ENCODE measurements around the gene CYP2A6.

CYP2A6 gene

DNA sequence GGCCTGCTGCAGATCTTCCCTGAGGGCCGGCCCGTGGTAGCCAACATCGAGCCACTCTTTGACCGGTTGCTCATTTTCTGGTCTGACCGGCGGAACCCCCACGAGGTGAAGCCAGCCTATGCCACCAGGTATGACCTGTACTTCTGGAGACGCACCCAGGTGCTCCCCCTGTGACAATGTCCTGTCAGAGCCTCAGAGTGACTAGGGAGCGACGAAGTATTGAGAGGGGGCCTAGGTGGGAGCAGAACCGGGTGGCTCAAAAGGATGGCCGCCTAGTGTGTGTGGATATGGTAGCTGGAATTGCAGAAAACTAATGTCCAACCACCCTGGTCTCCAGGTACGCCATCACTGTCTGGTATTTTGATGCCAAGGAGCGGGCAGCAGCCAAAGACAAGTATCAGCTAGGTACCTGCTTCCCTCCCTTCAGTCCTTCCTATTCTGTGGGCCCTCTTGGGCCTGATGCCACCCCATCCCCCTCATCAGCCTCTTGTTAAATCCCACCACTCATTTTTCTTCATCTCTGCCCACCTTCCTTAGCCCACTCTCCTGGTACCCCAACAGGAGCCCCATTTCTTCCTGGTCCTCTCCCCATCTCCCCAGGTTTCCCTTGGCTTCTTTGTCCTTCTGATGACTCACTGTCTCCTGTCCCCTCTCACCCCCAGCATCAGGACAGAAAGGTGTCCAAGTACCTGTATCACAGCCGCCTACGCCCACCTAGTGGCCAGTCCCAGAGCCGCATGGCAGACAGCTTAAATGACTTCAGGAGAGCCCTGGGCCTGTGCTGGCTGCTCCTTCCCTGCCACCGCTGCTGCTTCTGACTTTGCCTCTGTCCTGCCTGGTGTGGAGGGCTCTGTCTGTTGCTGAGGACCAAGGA, 42.9 kb downstream of the CYP2A6 start:
- H3K36me3 ChIP-seq (ENCODE audit: insufficient read depth, low read length): peaks cover 50% of the 10 kb centered on the region
- no peaks in the 10 kb centered on the region for H3K9me3 ChIP-seq (ENCODE audit: low read length)
- H3K4me1 ChIP-seq (ENCODE audit: insufficient read depth, low read length): peaks cover 48% of the 10 kb centered on the region
- no peaks in the 10 kb centered on the region for H3K27me3 ChIP-seq (ENCODE audit: insufficient read depth, low read length)
- H3K4me3 ChIP-seq (ENCODE audit: low read length): no peak overlapping the region
- no peak overlapping the region for H2AFZ ChIP-seq (ENCODE audit: low read depth, low read length)

DNA sequence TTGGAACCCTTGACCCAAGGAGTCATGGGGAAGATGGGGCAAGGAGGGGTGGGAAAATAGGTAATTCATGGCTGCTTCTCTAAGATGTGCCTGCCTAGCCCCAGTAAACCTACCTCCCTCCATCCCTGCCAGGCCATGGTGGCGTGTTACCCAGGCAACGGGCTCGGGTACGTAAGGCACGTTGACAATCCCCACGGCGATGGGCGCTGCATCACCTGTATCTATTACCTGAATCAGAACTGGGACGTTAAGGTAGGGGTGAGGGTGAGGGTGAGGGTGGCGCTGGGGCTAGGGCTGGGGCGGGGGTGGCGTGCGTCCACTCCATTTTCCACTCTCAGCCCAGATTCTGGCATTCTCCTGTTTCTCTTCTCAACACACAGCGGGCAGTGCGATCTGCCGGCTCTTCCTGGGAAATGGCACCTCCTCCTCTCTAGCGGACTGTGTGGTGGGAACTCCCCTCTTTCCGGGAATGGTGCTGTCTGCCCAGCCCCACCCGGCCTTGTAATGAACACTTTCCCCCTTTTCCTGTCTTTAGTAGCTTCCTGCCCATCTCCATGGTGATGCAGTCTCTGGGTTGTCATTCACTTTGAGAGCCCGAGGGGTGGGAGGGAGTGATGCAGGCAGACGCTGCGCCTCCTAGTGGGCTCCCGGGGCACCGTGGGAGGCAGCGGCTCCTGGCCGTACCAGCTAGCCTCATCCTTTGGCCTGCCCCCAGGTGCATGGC, 43.7 kb downstream of the CYP2A6 start:
- Histone ChIP-seq H3K9me3 (ENCODE audit: low read length) (no peaks in the 10 kb centered on the region), H3K27me3 (ENCODE audit: insufficient read depth, low read length) (no peaks in the 10 kb centered on the region), H3K36me3 (ENCODE audit: insufficient read depth, low read length) (peaks cover 57% of the 10 kb centered on the region), H3K4me3 (ENCODE audit: low read length) (peak overlapping the region; percentile 7), H3K4me1 (ENCODE audit: insufficient read depth, low read length) (peaks cover 56% of the 10 kb centered on the region), H2AFZ (ENCODE audit: low read depth, low read length) (no peak overlapping the region)

DNA sequence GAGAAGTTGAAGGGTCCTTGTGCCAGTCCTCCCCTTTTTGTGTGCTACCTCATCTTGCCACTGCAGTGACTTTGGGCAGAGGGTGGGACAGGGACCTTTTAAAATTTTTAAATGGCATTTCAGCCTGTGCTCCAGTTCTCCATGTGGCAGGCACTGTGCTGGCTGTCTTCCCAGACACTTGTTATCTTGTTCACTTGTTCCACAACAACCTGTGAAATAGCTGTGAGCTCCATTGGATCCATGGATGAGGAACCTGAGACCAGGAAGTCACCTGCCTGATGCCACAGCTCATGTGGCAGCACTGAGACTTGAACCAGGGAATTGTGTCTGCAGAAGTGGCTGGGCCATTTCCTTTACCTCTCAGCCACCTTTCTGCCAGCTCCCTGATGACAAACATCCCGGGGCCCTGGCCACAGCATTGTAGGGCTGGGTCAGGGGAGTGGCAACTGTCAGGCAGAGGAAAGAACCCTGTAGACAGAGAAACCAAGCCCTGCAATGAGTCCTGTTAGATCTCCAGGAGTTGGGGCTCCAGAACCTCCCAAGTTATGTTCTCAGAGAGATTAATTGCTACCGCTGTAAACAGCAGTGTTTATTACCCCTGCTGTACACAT, 44.9 kb downstream of the CYP2A6 start:
- Histone ChIP-seq H3K4me3 (ENCODE audit: low read length) (no peak overlapping the region), H3K36me3 (ENCODE audit: insufficient read depth, low read length) (peaks cover 68% of the 10 kb centered on the region), H3K27me3 (ENCODE audit: insufficient read depth, low read length) (no peaks in the 10 kb centered on the region), H3K4me1 (ENCODE audit: insufficient read depth, low read length) (peaks cover 64% of the 10 kb centered on the region), H3K9me3 (ENCODE audit: low read length) (no peaks in the 10 kb centered on the region), H2AFZ (ENCODE audit: low read depth, low read length) (no peak overlapping the region)

DNA sequence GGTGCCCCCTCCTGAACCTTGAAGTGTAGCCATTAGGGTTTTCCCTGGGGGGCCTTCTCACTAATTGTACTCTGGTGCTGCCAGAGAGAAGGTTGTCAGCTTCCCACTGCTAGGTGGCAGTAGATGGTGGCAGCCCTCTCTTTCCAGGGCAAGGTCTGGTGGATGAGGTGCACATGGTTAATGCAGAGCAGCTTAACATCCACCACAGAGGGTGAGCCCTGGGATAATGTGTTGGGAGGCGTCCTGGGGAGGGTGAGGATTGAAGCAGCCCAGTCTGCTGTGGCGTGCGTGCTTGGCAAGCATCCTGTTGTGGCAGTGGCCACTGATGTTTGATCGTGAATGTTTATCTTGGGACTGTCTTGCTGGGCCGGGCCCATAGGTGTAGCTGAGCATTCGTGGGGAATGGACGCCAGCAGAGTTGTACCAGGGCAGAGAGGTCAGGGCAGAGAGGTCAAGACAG, 45.4 kb downstream of the CYP2A6 start:
- Histone ChIP-seq H3K9me3 (ENCODE audit: low read length) (no peaks in the 10 kb centered on the region), H3K4me3 (ENCODE audit: low read length) (no peak overlapping the region), H3K36me3 (ENCODE audit: insufficient read depth, low read length) (peaks cover 67% of the 10 kb centered on the region), H2AFZ (ENCODE audit: low read depth, low read length) (no peak overlapping the region), H3K4me1 (ENCODE audit: insufficient read depth, low read length) (peaks cover 70% of the 10 kb centered on the region), H3K27me3 (ENCODE audit: insufficient read depth, low read length) (no peaks in the 10 kb centered on the region)

DNA sequence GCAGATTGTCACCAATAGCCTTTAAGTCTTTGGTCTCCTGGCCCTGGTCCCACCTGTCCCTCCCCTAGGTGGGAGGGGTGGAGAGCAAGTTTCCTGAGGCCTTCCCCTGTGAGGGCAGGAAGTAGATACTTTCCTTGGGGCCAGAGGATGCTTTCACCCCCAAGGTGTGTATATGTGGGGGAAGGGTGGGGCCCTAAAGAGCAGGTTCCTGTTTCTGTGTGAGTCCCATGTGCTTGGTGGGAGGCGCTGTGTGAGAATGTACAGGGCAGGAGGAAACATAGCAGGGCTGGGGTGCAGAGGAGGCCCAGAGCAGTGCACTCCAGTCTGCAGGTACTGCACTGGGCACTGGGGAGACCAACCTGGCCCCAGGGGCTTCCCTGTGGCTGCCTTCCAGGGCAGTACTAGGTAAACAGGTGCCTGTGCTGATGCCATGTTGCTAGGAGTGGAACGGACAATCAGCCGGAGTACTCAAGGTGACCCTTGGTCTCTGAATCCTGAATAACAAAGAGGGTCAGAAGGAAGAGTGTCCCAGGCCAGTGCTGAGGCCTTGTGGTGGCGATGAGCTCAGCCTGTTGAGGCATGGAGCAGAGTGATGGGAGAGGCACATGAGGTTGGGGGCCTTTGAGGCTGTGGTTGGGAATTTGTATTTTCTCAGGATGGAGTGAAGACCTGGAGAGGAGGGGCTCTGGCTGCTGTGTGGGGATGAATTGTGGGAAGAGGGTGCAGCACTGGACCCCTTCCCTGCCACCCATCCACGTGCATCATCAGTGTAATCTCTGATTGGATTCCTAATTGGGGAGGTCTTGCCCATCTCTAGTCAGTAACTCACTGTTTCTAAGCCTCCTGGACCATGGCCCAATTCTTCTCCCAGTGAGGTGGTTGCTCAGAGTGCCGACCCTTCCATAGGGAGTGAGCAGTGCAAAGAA, 46.1 kb downstream of the CYP2A6 start:
- peaks cover 63% of the 10 kb centered on the region for H3K36me3 ChIP-seq (ENCODE audit: insufficient read depth, low read length)
- H3K4me1 ChIP-seq (ENCODE audit: insufficient read depth, low read length): peaks cover 70% of the 10 kb centered on the region
- H2AFZ ChIP-seq (ENCODE audit: low read depth, low read length): no peak overlapping the region
- no peaks in the 10 kb centered on the region for H3K27me3 ChIP-seq (ENCODE audit: insufficient read depth, low read length)
- no peak overlapping the region for H3K4me3 ChIP-seq (ENCODE audit: low read length)
- H3K9me3 ChIP-seq (ENCODE audit: low read length): no peaks in the 10 kb centered on the region

DNA sequence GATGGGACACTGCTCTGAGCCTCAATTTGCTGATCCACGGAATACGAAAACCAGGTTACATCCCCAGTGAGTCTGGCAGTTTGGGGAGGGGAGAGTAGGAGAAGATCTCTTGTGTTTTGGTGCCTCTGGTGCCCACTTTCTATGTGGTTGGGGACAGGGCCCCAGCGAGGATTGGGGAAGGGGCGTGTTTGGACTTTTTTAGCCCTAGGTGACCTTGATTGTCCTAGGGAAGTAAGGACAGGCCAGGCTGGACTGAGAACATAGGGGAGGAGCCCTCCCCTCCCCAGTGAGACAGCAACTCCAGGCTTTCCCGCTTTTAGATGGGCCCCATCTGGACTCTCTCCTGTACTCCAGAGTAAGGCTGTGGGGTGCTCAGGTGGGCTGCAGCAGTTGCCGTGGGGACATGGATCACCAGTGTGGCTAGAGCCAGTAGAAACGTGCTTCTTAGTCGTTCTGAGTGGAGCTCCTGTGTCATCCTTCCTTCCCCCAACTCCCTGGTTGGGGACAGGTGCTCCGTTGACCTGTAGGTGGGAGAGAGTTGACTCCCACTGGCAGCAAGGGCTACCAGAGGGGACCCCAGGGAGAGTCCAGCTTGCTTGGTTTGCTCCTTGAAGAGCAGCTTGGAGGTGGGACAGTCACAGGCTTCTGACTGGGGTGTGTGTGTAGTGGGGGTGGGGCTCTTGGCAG, 46.9 kb downstream of the CYP2A6 start:
- H2AFZ ChIP-seq (ENCODE audit: low read depth, low read length): no peak overlapping the region
- H3K4me1 ChIP-seq (ENCODE audit: insufficient read depth, low read length): peaks cover 70% of the 10 kb centered on the region
- peaks cover 57% of the 10 kb centered on the region for H3K36me3 ChIP-seq (ENCODE audit: insufficient read depth, low read length)
- H3K4me3 ChIP-seq (ENCODE audit: low read length): no peak overlapping the region
- no peaks in the 10 kb centered on the region for H3K27me3 ChIP-seq (ENCODE audit: insufficient read depth, low read length)
- H3K9me3 ChIP-seq (ENCODE audit: low read length): no peaks in the 10 kb centered on the region

DNA sequence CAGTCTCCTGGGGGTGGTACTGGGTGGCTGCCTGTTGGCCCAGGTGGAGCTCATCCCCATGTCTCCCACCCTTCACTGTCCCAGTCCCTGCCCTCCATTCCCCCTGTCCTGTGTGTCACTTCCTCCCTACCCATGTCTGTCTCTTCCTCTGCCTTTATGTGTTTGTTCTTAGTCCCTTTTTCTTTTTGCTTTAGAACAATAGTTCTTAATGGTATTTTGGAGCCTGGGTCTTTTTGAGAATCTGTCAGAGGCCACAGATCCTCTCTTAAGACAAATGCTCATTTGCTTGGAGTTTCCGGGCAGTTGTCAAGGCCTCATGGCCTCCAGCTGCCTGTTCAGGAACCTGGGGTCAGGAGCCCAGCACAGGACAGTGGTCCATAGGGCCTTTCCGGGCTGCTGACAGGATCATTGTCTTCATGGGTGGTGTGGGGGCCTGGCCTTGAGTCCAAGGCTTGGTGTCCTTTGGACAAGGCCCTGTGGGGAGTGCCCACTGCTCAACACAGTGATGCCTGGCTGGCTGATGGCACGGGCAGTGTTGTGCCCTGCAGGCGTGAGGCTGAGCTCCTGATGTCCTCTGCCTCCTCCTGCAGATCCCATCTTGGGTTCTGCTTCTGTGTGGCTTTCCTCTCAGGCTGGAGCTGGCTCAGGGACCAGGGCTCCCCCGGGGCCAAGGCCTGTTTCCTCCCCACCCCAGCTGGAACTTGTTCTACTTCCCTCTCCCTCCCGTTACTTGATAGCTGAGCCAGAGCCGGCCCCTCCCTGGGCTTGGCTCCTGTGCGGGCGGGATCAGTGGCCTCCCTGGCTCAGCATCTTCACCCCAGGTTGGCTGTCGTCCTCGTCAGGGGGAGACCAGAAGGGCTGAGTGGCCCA, 47.7 kb downstream of the CYP2A6 start:
- H3K36me3 ChIP-seq (ENCODE audit: insufficient read depth, low read length): peaks cover 49% of the 10 kb centered on the region
- H2AFZ ChIP-seq (ENCODE audit: low read depth, low read length): no peak overlapping the region
- no peaks in the 10 kb centered on the region for H3K27me3 ChIP-seq (ENCODE audit: insufficient read depth, low read length)
- H3K4me1 ChIP-seq (ENCODE audit: insufficient read depth, low read length): peaks cover 69% of the 10 kb centered on the region
- H3K9me3 ChIP-seq (ENCODE audit: low read length): no peaks in the 10 kb centered on the region
- H3K4me3 ChIP-seq (ENCODE audit: low read length): no peak overlapping the region

DNA sequence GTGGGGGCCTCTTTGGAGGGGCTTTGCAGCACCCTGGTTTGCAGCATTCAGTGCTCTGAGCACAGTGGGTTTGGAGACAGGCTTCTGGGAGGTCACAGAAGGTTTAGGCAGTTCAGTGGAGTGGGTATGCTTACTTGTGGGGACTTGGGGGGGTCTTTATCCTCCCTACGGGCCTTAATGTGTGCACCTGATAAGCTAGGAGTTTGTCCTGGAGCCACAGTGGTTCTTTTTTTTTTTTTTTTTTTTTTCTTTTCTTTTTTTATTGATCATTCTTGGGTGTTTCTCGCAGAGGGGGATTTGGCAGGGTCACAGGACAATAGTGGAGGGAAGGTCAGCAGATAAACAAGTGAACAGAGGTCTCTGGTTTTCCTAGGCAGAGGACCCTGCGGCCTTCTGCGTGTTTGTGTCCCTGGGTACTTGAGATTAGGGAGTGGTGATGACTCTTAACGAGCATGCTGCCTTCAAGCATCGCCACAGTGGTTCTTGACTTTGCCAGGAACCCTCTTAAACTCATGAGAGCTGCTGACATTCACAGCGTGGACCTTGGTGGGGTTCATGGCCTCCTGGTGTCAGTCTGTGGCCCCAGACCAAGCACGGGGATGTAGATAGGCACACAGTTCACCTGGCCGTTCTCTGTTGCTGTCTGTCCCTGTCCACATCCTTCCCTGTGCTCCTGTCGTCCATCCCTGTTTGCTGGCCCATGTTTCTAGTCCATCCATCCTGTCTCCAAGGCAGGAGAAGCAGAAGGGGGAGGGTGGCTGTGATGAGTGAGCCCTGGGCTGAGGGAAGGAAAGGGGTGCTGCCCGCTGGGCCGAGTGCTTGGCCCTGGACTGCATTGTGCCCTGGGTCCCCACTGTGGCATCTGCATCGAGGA, 48.6 kb downstream of the CYP2A6 start:
- peaks cover 44% of the 10 kb centered on the region for H3K36me3 ChIP-seq (ENCODE audit: insufficient read depth, low read length)
- peaks cover 63% of the 10 kb centered on the region for H3K4me1 ChIP-seq (ENCODE audit: insufficient read depth, low read length)
- H2AFZ ChIP-seq (ENCODE audit: low read depth, low read length): no peak overlapping the region
- H3K9me3 ChIP-seq (ENCODE audit: low read length): no peaks in the 10 kb centered on the region
- no peaks in the 10 kb centered on the region for H3K27me3 ChIP-seq (ENCODE audit: insufficient read depth, low read length)
- peak overlapping the region; percentile 1 for H3K4me3 ChIP-seq (ENCODE audit: low read length)

DNA sequence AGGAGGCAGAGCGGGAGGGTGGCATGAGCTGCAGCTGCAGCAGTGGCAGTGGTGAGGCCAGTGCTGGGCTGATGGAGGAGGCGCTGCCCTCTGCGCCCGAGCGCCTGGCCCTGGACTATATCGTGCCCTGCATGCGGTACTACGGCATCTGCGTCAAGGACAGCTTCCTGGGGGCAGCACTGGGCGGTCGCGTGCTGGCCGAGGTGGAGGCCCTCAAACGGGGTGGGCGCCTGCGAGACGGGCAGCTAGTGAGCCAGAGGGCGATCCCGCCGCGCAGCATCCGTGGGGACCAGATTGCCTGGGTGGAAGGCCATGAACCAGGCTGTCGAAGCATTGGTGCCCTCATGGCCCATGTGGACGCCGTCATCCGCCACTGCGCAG, 49.3 kb downstream of the CYP2A6 start:
- H2AFZ ChIP-seq (ENCODE audit: low read depth, low read length): no peak overlapping the region
- H3K27me3 ChIP-seq (ENCODE audit: insufficient read depth, low read length): no peaks in the 10 kb centered on the region
- H3K4me3 ChIP-seq (ENCODE audit: low read length): no peak overlapping the region
- H3K9me3 ChIP-seq (ENCODE audit: low read length): no peaks in the 10 kb centered on the region
- H3K4me1 ChIP-seq (ENCODE audit: insufficient read depth, low read length): peaks cover 57% of the 10 kb centered on the region
- peaks cover 44% of the 10 kb centered on the region for H3K36me3 ChIP-seq (ENCODE audit: insufficient read depth, low read length)

DNA sequence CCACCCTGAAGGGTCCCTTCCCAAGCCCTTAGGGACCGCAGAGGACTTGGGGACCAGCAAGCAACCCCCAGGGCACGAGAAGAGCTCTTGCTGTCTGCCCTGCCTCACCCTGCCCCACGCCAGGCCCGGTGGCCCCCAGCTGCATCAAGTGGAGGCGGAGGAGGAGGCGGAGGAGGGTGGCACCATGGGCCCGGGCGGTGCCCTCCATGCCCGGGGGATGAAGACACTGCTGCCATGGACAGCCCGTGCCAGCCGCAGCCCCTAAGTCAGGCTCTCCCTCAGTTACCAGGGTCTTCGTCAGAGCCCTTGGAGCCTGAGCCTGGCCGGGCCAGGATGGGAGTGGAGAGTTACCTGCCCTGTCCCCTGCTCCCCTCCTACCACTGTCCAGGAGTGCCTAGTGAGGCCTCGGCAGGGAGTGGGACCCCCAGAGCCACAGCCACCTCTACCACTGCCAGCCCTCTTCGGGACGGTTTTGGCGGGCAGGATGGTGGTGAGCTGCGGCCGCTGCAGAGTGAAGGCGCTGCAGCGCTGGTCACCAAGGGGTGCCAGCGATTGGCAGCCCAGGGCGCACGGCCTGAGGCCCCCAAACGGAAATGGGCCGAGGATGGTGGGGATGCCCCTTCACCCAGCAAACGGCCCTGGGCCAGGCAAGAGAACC, 49.8 kb downstream of the CYP2A6 start:
- H3K36me3 ChIP-seq (ENCODE audit: insufficient read depth, low read length): peaks cover 44% of the 10 kb centered on the region
- H3K9me3 ChIP-seq (ENCODE audit: low read length): no peaks in the 10 kb centered on the region
- no peaks in the 10 kb centered on the region for H3K27me3 ChIP-seq (ENCODE audit: insufficient read depth, low read length)
- H3K4me1 ChIP-seq (ENCODE audit: insufficient read depth, low read length): peaks cover 53% of the 10 kb centered on the region
- H2AFZ ChIP-seq (ENCODE audit: low read depth, low read length): no peak overlapping the region
- peak overlapping the region; percentile 88 for H3K4me3 ChIP-seq (ENCODE audit: low read length)

Data from neuron (in vitro differentiated cells).